Femur (tissue), 1 donor: ENCODE measurements around the gene CD247.

Experiments
- DNase-seq: peaks from one replicate; pipeline ENCODE4 v3.0.0-alpha.2; 2017

CD247 gene

DNA sequence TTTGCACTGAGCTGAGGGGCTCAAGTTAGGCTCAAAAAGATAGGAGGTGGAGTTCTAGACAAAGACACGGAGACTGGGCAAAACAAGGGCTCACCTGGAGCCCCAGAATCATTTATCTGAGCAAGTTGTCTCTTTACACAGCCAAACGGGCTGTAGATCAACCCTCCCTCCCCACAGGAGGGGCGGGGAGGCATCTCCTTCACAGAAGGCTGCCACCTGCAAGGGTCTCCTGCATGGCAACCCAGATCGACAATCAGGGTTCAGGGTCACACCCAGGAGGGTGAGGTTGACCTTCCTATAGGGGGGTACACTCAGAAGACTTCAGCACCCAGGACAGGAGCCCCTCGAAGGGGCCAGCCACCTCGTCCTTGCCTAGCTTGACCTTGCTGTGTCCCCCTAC, 84.0 kb downstream of the CD247 start:
- no peak for DNase-seq

DNA sequence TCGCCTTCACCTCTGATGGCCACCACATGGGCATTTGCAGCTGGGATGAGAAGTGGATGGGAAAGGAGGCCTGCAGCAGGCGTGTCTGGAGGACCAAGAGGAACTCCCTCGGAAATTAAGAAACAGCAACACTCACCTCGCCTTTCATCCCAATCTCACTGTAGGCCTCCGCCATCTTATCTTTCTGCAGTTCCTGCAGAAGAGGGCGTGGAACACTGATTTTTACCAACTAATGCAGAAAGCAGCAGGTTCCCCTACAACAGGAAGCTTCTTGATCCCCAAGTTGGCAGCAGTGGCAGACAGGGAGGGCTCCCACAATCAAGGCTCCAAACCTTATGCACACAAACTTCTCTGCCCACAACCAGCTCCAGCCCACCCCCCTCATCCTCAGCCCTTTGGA, 84.4 kb downstream of the CD247 start:
- no peak for DNase-seq

DNA sequence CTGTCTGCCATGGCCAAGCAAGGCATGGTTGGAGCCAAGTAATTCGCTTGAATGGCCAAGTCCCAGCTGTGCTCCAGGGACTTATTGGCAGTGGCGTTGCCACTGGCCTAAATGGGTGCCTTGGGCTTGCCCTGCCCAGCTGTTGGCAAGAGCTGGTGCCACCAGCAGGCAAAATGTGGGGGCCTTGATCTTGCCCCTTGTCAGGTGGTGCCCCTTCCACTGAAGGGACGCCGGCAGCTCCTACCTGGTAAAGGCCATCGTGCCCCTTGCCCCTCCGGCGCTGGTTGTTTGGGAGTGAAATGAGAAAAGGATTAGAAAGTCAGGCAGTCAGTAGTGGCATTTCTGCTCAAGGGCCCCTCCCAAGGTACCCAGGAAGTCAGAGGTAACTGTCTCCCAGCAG, 85.5 kb downstream of the CD247 start:
- DNase-seq: no peak

DNA sequence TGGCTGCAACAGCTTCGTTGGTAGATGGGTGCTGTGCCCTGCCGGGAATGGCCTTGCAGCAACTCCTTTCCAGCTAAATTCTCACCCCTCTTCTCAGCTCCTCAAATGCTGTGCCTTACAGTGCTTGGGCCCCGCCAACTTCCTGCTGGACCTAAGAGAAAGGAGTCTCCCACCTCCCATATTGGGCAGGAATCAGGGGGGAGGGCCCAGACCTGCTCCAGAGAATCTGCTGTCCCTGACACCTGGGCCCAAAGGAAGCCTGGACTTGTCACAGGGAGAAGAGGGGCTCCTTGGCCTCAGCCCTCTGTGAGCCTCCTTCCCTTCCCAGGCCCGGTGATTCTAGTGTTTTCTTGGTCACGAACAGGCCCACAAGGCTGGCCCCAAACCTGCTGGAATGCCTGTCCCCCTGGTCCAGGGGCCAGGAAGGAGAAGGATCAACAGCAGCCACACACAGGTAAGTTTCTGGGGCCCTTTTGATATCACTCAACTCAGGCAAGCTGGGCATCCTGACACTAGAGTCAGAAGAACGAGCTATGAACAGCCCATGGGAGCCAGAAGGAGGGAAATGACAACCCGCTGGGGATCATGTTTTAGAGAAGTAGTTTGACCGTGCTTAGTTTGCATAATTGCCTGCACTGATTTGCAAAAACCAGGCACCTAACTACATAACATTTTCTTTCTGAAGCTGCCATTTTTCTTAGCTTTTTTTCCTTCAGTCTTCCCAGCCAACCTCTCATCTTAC, 86.2 kb downstream of the CD247 start:
- no peak for DNase-seq

DNA sequence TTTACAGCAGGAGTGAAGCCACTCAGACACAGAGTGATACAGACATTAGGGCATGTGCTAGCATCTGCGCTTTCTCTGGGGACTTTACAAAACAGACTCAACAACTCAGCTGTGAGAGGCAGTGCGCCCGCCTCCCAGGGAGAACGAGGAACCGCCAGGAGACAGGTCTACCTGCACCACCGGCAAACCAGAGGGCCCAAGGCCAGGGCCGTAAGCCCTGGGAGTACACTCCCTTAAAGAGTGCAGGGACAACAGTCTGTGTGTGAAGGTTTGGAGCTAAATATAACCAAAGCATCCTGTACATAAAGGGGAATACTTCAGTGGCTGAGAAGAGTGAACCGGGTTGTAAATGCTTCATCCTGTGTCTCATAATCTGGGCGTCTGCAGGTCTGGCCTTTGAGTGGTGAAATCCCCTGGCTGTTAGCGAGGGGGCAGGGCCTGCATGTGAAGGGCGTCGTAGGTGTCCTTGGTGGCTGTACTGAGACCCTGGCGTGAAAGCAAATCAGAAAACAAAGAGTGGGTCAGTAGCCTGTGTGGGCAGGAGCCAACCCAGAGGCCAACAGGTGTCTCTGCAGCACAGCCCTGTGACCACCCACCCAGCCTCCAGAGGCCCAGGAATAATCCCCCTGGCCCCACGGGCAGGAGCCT, 86.9 kb downstream of the CD247 start:
- DNase-seq: no peak

DNA sequence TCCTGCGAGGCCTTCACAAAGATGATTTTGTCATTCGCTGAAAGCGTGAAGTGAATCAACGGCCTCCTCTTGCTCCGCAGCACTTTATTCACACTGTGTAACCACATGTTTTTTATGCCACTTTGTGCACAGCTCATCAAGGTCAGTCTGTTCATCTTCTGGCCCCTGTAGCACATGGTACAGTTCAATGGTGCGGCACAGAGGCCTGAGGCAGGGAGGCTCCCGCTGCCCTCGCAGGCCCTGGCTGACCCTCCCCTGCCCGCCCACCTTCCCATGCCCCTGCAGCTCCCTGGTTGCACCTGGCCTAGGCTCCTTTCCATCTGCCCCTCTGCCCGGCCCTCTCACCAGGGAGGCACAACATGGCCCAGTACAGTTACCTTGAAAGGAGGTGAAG, 87.5 kb downstream of the CD247 start:
- DNase-seq: no peak

DNA sequence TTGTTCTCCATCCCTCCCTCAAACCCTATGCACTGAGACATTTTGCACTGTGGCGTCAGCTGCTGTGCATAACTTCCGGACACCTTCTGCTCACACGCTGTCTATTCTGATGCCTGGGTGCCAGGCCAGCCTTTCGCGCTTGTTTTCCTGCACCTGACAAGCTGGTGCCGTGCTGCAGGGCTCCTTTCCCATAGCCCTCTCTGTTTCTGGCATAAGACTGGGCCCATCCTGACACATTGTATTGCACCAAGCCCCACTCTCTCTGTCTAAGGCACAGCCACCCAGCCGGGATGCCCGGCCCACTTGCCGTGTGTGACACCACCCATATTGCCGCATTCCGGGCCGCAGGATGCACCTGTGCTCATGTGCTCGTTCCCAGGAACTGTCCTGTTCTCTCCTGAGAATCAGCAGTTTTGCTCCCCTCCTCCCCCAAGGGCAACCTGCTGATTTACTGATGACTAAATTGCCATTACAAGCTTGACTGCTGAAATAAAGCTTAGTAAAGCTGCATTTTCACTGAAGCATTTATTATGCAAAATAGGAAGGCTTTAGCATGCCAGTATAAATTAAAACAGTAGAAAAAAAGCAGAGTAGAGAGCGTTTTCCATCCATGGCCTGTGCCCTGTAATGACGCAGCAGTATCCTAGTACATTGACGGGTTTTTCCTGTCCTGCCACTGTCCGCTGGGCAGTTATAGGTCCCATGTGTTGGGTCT, 88.0 kb downstream of the CD247 start:
- DNase-seq: no peak

DNA sequence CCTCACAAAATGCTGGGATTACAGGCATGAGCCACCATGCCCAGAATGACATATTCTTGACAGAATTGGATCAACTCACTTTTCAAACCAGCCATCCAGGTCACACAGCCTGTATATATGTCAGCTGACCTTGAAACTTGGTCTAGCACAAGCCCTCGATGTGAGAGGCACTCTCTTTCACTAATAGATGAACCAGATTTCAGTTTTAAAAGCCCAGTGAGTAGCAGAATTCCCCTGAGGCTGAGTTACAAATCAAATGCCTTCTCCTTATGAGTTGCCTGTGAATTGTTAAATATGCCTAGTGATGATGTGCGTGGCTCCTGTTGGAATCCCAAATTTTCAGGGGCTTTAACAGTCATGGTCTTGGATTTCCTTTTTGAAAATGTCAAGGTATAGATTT, 88.7 kb downstream of the CD247 start:
- DNase-seq: no peak

DNA sequence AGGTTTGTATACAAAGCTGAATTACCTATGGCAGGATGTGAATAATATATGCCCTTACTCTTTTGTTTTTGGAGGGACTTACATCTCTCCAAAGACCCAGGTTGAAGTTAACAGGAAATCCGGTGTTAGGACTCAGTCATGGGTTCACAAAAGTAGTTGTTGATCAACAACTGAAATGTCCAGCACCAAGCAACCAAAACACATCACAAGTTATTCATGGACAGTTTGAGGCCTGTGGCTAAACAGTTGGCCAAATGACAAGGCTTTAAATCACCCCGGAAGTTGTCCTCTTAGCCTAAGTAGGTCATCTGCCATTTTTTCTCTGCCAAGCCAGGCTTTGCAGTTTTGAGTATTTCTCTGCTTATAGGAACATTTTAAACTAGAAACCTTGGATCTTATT, 89.9 kb downstream of the CD247 start:
- DNase-seq: no peak

DNA sequence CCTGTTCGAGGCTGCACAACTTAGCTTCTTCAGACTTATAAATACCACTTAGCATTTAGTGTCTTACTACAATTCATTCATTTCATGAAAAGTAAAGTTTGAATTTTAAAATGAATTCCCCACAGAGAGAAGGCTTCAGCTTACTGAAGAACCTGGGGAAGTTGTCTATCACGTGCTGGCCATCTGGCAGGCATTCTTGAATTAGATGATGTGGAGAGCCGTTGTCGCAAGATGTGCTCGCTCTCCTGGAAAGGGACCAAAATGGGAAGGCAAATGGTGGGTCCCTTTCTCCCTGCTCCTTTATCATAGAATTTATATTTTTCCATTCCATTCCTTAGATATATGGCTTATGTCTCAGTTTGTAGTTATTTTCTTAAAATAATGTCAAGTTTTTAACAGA, 90.5 kb downstream of the CD247 start:
- DNase-seq: no peak

DNA sequence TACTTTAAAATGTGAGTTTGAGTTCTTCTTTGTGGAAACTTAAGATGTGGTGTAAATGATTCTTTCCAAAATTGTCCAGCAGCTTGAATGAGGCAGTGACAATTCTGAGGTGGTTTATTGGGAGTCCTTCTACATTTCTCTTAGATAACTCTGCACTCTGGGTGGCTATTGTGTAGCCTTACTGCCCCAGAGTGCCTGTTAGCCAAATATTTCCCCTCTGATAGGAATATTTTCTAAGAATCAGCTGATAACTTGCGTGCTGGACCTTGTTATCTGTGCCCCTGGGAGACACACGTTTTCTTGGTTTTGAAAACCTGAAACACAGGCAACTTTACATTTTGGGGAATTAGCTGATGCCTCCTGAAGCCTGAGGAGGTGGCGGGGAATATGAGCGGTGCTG, 91.6 kb downstream of the CD247 start:
- no peak for DNase-seq

DNA sequence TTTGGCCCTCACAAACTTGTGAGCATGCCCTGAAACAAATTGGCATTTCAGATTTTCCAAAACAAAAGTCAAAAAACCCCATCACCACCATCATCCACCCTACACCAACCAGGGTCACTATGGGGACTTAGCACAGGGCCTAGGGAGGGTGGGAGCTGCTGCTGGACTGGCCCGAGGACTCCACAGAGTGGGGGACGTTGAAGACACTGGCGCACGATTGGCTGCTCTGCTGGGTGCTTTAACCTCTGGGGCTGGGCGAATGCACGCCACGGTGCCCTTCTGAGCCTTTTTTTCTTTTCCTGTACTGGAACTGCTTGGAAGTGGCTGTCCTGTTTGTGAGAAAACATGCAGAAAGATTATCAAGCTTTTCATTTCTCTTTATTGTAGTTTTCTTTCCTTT, 92.8 kb downstream of the CD247 start:
- no peak for DNase-seq

DNA sequence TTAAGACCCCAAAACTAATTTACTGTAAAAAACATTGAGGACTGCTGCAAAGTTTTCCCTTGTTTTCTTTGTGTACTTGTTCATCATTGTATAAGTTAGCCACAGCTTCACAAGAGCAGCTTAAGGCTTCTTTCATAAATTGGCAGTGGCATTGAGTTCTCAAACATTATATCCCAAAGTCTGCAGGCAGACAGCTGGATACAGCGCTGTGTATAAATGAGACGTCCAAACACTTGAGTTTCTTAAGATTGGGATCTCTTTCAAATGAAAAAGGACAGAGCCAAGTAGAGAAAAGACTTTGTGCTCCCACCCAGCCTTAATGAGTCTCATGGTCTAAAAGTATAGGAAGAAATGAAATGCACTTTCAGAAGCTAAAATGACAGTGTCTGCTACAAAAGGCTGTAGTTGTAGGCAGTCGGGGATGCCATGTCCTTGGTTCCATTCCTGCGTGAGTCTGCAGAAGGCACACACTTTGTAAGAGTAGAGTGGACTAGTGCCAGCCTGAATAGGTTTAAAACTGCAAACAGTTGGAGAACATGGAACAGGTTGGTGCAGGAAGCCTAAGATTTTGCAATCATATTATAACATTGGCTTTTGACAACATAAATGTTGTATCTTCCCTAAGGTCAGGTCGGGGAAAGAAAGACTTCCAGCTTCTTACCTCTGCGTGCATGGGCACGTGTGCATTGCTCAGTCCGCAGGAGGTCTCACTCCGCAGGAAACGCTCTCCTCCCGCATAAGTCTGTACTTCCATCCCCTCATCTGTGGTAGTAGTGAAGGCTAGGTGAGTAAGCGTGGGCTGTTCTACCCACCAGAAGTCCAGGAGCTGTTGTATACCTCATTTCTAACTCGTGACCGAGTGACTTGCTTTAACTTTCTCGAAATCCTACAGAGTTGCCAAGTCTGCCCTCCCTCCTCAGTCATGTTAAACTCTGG, 94.4 kb downstream of the CD247 start:
- no peak for DNase-seq

DNA sequence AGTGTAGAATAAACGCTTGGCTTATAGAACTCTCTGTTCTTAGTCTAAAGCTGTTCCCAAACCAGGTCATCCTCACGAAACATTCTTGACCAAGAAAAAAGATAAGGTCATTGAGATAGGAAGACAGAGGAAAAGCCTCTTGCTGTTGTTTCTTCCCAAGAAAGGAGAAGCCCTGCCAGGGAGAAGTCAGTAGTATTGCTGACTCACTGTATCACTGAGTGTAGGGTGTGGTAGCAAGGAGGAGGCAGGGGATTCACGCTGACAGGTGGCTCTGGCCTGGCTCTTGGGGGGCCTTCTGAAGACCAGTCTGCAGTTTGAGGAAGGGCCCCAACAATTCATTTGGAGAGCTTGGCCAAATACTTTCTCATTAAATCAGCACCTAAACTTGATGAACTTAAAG, 97.8 kb downstream of the CD247 start:
- no peak for DNase-seq

DNA sequence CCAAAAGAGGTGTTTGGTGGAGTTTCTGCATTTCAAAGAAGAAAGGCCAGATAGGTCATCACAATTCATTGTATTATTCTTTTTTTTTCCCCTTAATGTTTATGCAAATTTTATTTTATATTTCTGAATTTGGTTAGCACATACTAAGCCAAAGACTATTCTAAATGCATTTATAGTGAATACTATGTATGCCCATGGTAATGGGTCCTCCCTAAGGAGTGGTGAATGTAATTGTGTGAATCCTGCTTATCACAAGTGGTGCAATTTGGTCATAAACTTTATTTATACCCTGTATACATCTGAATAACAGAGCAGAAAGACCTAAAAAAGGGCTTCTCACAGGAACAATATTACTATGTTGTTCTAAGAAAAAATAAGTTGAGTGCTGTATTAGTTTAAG, 99.1 kb downstream of the CD247 start:
- no peak for DNase-seq

DNA sequence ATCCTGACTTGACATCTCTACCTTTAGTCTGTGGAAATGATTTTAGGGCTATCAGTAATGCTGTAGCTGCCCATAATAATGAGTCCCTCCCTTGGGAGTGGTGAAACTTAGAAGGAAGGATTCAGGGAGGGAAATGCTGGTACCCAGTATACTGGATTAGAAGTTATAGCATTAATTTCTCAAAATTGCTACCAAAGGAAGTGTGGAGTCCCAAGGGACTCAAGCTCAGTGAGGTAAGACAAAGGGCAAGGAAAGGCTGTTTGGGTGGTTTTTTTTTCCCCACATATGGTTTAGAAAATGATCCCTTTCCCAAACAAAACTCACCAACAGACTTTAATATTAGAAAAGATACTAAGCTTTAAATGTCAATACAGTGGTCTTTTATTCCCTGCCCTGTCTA, 99.9 kb downstream of the CD247 start:
- DNase-seq: no peak

DNA sequence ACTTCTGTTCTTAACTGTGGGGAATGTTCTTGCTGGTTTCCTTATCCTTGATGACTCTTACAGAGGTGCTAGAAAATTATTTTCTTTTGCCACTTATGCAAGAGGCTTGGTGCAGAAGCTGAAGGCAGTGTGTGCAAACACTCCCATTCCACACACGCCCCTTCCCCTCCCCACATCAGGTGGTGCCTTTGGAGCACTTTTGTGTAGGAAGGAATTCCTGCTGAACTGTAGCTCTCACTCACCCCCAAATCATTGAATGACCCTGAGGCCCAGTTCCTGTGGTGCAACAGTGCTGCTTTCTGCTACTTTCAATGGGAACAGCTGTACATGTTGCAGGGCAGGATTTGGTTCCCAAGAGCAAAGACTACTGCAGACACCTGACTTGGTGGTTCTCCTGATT, 101.8 kb downstream of the CD247 start:
- no peak for DNase-seq

DNA sequence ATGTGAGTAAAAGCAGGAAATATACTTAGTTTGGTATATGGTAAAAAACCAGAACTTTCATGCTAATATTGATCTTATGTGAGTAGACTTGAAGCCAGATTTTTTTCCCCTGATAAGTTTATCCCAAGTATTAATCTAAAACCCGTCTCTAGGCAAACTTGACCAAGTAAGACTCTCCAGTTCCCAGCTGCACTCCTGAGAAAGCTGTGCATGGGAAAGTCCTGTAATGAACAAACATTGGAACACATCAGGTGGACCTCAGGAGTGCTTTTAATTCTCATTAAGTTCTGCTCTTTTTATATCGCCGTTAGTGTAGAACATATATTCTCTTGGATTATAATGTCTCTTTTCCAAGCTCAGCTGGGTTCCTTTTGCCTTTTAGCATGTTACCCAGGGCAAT, 105.0 kb downstream of the CD247 start:
- no peak for DNase-seq

DNA sequence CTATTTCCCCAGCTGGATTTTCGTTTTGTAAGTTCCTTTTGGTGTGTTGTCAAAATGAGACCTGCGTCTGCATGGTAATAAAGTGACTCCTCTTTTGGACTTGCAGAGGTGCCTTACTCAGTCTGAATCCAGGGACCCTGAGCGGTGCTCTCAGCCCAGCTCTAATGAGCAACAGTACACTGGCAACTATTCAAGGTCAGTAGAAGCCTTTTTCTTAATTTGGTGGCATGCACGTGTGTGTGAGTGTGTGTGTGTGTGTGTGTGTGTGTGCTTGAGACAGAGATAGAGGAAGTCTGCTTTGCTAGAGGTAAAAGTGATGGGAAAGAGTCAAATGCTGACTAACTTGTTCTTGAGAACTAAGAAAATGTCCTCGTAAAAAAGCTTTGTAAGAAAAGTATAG, 105.4 kb downstream of the CD247 start:
- DNase-seq: no peak

DNA sequence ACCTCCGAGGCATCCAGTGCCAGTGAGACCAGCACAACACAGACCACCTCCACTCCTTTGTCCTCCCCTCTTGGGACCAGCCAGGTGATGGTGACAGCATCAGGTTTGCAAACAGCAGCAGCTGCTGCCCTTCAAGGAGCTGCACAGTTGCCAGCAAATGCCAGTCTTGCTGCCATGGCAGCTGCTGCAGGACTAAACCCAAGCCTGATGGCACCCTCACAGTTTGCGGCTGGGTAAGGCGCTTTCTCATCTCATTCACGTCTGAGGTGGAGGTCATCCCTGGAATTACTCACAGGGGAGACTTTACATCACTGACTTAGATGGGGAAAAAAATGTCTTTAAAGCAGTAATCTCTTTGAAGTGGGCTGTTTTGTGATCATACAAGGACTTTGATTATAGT, 106.3 kb downstream of the CD247 start:
- DNase-seq: no peak

DNA sequence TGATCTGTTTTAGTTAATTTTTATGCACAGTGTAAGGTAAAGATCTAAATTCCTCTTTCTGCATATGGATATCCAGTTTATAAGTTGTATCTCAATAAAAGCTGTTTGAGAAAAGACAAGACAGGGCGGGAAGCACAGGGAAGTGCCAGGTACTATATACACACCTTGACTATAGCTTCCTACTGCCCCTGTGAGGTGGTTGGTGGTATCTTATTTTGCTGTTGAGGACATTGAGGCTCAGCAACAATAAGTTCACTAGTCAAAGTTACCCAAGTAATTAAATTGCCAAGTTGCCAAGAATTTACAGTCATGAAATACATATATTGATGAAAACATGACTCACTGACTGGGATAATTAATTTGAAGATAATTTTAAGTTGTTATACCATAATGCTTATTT, 109.1 kb downstream of the CD247 start:
- DNase-seq: no peak

DNA sequence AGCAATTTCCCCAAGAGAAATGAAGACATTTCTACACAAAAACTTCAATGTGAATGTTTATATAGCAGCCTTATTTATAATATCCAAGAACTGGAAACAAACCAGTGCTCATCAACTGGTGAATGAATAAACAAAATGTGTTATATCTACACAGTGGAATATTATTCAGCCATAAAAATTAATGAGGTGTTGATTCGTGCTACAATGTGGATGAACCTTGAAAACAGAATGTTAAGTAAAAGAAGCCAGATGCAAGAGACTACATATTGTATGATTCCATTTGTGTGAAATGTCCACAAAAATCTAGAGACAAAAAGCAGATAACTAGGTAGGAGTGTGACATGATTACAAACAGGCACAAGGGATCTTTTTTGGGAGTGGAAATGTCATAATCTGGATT, 110.0 kb downstream of the CD247 start:
- DNase-seq: no peak

DNA sequence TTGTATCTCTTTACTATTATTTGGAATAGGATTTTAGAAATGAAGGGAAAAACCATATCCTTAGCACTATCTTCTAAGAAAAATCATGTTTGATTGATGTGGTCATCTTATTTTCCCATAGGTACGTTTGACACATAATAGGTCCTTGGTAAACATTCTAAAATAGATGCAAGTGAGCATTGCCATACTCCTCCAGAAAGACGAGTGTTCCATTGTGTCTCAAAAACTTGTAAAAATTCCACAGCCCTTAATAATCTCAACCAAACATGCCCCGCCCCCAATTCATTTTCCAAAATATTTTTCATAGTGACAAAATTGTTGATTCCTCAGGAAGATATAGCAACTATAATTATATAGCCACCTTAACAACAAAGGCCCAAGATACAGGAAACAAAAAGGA, 113.4 kb downstream of the CD247 start:
- DNase-seq: no peak
